NCI-H146 treated with DMSO at 0.1 percent for 48 hours (cell line): ENCODE measurements around the gene TPP2.

Experiments used
- DNase-seq: peaks from one replicate; lab custom pipeline; 2025; ENCODE audit not compliant: unreplicated experiment; lab: John Stamatoyannopoulos, UW

TPP2 gene

GRCh38 chr13:102651892-102652291 is 55.1 kb downstream of the TPP2 start:
- DNase-seq = no peak

GRCh38 chr13:102654756-102655155 is 58.0 kb downstream of the TPP2 start:
- no peak for DNase-seq

- DNase-seq = no peak
Measured at GRCh38 chr13:102657630-102658029, 60.8 kb downstream of the TPP2 start.

GRCh38 chr13:102658660-102659059 is 61.9 kb downstream of the TPP2 start:
- DNase-seq = no peak

- DNase-seq = no peak
Measured at GRCh38 chr13:102659168-102659713, 62.5 kb downstream of the TPP2 start.

GRCh38 chr13:102667023-102667422 is 70.2 kb downstream of the TPP2 start:
- no peak for DNase-seq

- no peak for DNase-seq
Measured at GRCh38 chr13:102667911-102668310, 71.1 kb downstream of the TPP2 start.

GRCh38 chr13:102670130-102670529 is 73.3 kb downstream of the TPP2 start:
- no peak for DNase-seq

- DNase-seq = no peak
Measured at GRCh38 chr13:102675115-102675514, 78.3 kb downstream of the TPP2 start.

- no peak for DNase-seq
Measured at GRCh38 chr13:102677122-102677521, 80.3 kb downstream of the TPP2 start.

- DNase-seq = no peak
Measured at GRCh38 chr13:102678339-102679107, 81.7 kb downstream of the TPP2 start.

GRCh38 chr13:102679449-102680132 is 82.8 kb downstream of the TPP2 start:
- no peak for DNase-seq

- no peak for DNase-seq
Measured at GRCh38 chr13:102680133-102680717, 83.4 kb downstream of the TPP2 start.

GRCh38 chr13:102680842-102681740 is 84.3 kb downstream of the TPP2 start:
- DNase-seq = no peak

- no peak for DNase-seq
Measured at GRCh38 chr13:102682211-102682610, 85.4 kb downstream of the TPP2 start.

GRCh38 chr13:102682727-102683126 is 85.9 kb downstream of the TPP2 start:
- no peak for DNase-seq

- DNase-seq = no peak
Measured at GRCh38 chr13:102683637-102684036, 86.9 kb downstream of the TPP2 start.

GRCh38 chr13:102686024-102686423 is 89.2 kb downstream of the TPP2 start:
- DNase-seq = no peak

- no peak for DNase-seq
Measured at GRCh38 chr13:102687520-102687919, 90.7 kb downstream of the TPP2 start.

GRCh38 chr13:102688306-102688973 is 91.7 kb downstream of the TPP2 start:
- no peak for DNase-seq
